Lower leg skin (tissue), 3 donors: Measurements from ENCODE around the gene ANO9.

Source experiments
- POLR2A ChIP-seq, 2 donors: fragments of 450-650 bp; IDR thresholded peaks; one replicate each; pipeline ENCODE4 v1.6.1; 2016 to 2017; ENCODE audit warnings: antibody characterized with exemption in 2 of 2, mild to moderate bottlenecking in 1 of 2, moderate library complexity in 1 of 2
- TF ChIP-seq, protein P1 (sequence below), 3 donors: fragments of 450-650 bp; IDR thresholded peaks; one replicate each; pipeline ENCODE4 v1.5.1; 2016; ENCODE audit warnings: antibody characterized with exemption in 3 of 3, mild to moderate bottlenecking in 3 of 3, moderate library complexity in 2 of 3

DNA sequence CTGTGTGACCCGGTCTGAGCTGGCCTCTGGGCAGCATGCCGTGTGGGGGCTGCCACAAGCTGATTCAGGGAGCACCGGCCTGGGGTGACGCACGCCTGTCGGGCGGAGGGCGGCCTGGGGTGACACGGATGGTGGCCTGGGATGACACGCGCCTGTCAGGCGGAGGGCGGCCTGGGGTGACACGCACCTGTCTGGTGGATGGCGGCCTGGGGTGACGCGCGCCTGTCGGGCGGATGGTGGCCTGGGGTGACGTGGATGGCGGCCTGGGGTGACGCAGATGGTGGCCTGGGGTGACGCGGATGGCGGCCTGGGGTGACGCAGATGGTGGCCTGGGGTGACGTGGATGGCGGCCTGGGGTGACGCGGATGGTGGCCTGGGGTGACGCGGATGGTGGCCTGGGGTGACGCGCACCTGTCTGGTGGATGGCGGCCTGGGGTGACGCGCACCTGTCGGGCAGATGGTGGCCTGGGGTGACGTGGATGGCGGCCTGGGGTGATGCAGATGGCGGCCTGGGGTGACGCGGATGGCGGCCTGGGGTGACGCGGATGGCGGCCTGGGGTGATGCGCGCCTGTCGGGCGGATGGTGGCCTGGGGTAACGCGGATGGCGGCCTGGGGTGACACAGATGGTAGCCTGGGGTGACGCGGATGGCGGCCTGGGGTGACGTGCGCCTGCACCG is 29.8 kb upstream of the ANO9 start:
- TF ChIP-seq, protein P1, sequence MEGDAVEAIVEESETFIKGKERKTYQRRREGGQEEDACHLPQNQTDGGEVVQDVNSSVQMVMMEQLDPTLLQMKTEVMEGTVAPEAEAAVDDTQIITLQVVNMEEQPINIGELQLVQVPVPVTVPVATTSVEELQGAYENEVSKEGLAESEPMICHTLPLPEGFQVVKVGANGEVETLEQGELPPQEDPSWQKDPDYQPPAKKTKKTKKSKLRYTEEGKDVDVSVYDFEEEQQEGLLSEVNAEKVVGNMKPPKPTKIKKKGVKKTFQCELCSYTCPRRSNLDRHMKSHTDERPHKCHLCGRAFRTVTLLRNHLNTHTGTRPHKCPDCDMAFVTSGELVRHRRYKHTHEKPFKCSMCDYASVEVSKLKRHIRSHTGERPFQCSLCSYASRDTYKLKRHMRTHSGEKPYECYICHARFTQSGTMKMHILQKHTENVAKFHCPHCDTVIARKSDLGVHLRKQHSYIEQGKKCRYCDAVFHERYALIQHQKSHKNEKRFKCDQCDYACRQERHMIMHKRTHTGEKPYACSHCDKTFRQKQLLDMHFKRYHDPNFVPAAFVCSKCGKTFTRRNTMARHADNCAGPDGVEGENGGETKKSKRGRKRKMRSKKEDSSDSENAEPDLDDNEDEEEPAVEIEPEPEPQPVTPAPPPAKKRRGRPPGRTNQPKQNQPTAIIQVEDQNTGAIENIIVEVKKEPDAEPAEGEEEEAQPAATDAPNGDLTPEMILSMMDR (IDR thresholded peaks at IDR 0.05), result no peak
- TF ChIP-seq POLR2A (IDR thresholded peaks at IDR 0.05), result no peak
